Measurements from ENCODE around the gene CIAO3. TPM values are rescaled to one million over a fixed set of nuclear protein-coding genes. Genes with fewer than 3 reads are reported as not detected.

Gene CIAO3
- total and polyA plus RNA-seq, 10 of the 15 experiments (the other 5 are each of a cell fraction or from before 2014, with no cell fraction given) = 1.4 to 37.5 (median 30.8) TPM

DNA sequence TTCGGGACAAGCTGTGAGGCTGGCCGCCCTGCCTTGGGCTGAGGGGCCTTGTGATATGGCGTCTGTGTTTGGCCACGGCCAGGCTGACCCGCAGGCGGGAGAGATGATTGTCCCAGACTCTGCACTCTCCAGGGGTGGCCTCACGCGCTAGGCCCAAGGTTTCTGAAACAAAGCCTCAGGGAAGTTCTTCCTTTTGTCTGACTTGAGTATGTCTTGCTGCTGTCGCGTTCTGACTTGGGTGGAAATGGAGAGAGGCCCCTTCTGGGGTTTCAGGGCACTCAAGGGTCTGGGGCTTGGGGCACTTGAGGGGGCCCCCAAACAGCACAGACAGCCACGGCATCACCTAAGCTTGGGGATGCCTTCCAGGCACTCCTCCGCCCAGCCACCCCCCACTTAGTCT, 29.7 kb downstream of the CIAO3 start (continued):
- TF ChIP-seq, protein P1, sequence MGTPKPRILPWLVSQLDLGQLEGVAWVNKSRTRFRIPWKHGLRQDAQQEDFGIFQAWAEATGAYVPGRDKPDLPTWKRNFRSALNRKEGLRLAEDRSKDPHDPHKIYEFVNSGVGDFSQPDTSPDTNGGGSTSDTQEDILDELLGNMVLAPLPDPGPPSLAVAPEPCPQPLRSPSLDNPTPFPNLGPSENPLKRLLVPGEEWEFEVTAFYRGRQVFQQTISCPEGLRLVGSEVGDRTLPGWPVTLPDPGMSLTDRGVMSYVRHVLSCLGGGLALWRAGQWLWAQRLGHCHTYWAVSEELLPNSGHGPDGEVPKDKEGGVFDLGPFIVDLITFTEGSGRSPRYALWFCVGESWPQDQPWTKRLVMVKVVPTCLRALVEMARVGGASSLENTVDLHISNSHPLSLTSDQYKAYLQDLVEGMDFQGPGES (IDR thresholded peaks at IDR 0.05) = no peak
- no peak for TF ChIP-seq SUZ12 (IDR thresholded peaks at IDR 0.05; ENCODE audit: unreplicated experiment)

DNA sequence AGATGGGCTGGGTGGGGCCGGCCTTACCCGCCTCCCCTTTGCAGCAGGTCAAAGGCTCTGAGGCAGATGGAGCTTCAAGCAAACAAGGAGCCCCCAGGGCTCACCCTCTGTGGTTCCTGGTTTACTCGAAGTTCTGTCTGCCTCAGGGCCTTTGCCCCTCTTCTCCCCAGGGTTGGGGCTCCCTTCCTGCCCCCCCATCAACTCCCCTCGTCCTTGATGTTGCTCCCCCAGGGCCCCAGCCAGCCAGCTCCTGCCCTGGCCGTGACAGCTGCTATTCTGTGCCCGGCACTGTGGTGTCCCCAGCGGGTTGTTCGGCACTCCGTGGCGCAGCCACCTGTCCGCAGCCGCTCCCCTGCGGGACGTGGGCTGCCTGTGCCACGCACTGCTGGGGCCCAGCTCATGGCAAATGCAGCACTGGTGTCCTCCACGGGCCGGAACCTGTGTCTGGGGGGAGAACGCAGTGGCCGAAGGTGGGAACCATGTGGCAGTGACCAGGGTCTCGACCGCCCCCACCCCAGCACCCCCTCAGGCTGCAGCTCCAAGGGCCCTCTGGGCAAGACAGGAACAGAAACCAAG, 30.2 kb downstream of the CIAO3 start:
- H3K9me3 ChIP-seq (replicated peaks; ENCODE audit: control insufficient read depth, insufficient read depth, low read length) = no peaks in the 10 kb centered on the region
- H3K4me1 ChIP-seq (ENCODE audit: control insufficient read depth, insufficient read depth, low read length) = no peaks in the 10 kb centered on the region
- ChIA-PET POLR2A (no interaction called here), SMC1A (ENCODE audit: uncharacterized antibody, unreplicated experiment) (no interaction called here), CTCF (interaction anchor here (0.6 to 1.3 kb wide), 3 partner anchors 31 to 210 kb away, joined by 3 to 5 read pairs (median 4); no protein-coding TSS in a partner anchor), RAD21 (ENCODE audit: unreplicated experiment) (interaction anchor here (0.5 kb wide), 1 partner anchor 317 kb away, joined by 4 read pairs; no protein-coding TSS in a partner anchor)
- ATAC-seq = no peak
- H2AFZ ChIP-seq (ENCODE audit: control insufficient read depth, low read depth, low read length) = no peak overlapping the region
- H3K36me3 ChIP-seq (ENCODE audit: control insufficient read depth in 2 of 2, insufficient read depth in 2 of 2, low read length in 1 of 2) = no peaks in the 10 kb centered on the region
- intact Hi-C loops (cut with micrococcal nuclease; ENCODE audit: unreplicated experiment) (loop anchor here (1.0 to 2.0 kb wide), 2 partner anchors 75 to 392 kb away; no protein-coding TSS in a partner anchor), in situ Hi-C loops (cut with MboI) (loop anchor here (5.0 kb wide), 1 partner anchor 77 kb away; the partner anchor contains the start of genes CHTF18 and RPUSD1)
- WGBS (ENCODE audit: insufficient coverage, insufficient replicate concordance, low lambda C conversion rate, missing lambda C conversion rate) = 25% methylated on average over 21 of the region's 21 CpGs
- H4K20me1 ChIP-seq (ENCODE audit: control insufficient read depth, insufficient read depth) = no peaks in the 10 kb centered on the region
- no peak overlapping the region for H3K27ac ChIP-seq (ENCODE audit: control insufficient read depth, insufficient read depth)
- no peak overlapping the region for H3K4me2 ChIP-seq (ENCODE audit: control insufficient read depth, insufficient read depth)
- FAIRE-seq = no peak
- DNase-seq (ENCODE audit: low read depth, low spot score) = no peak
- BruUV-seq (replicated peaks) = no TSS peak
- no peaks in the 10 kb centered on the region for H3K79me2 ChIP-seq (ENCODE audit: control insufficient read depth, insufficient read depth, low read length)
- H3K27me3 ChIP-seq (replicated peaks in 1 of 2; ENCODE audit: control insufficient read depth in 2 of 2, insufficient read depth in 2 of 2, low read length in 1 of 2) = no peaks in the 10 kb centered on the region; a peak in 2 of 4 replicates
- no peak overlapping the region for H3K9ac ChIP-seq (ENCODE audit: control insufficient read depth, insufficient read depth, low read length)
- no peak overlapping the region for H3K4me3 ChIP-seq
- TF ChIP-seq, protein P1 (IDR thresholded peaks at IDR 0.05) = no peak
- no peak for TF ChIP-seq NR2C2 (IDR thresholded peaks at IDR 0.05; ENCODE audit: borderline replicate concordance, control insufficient read depth, insufficient read length, low read depth)
- TF ChIP-seq RAD51 (IDR thresholded peaks at IDR 0.05) = no peak
- no peak for TF ChIP-seq WRNIP1 (IDR thresholded peaks at IDR 0.05; ENCODE audit: borderline replicate concordance, low read depth, low read length)
- no peak for TF ChIP-seq ZBTB40 (IDR thresholded peaks at IDR 0.05; ENCODE audit: borderline replicate concordance)
- TF ChIP-seq SIN3A (IDR thresholded peaks at IDR 0.05; ENCODE audit: low read depth, low read length) = no peak
- no peak for TF ChIP-seq MEF2B (IDR thresholded peaks at IDR 0.05; ENCODE audit: partially characterized antibody, poor library complexity, severe bottlenecking)
- no peak for TF ChIP-seq SP1 (IDR thresholded peaks at IDR 0.05; ENCODE audit: low read depth, low read length)
- no peak for TF ChIP-seq EP300 (IDR thresholded peaks at IDR 0.05; ENCODE audit: borderline replicate concordance in 1 of 2, control insufficient read depth in 1 of 2, low read depth in 2 of 2, low read length in 2 of 2)
- TF ChIP-seq ETV6 (conservative IDR thresholded peaks at IDR 0.05 in 1 of 2, IDR thresholded peaks at IDR 0.05 in 1 of 2; ENCODE audit: borderline replicate concordance in 1 of 2, low read depth in 1 of 2) = no peak
- no peak for TF ChIP-seq NFYB (IDR thresholded peaks at IDR 0.05; ENCODE audit: insufficient read depth, low read depth, low read length)
- TF ChIP-seq CBX5 (IDR thresholded peaks at IDR 0.05; ENCODE audit: low read depth) = no peak
- no peak for TF ChIP-seq POLR2A (IDR thresholded peaks at IDR 0.05; ENCODE audit: low read depth, low read length)
- no peak for TF ChIP-seq EZH2 (IDR thresholded peaks at IDR 0.05; ENCODE audit: borderline replicate concordance, control insufficient read depth, low read depth, low read length)

Data from GM12878 (cell line).